Neural progenitor cell (in vitro differentiated cells): ENCODE results near the gene MRPL2. TPM values are rescaled to one million over a fixed set of nuclear protein-coding genes. Genes with fewer than 3 reads are reported as not detected.

Source experiments
- DNase-seq: peaks from one replicate; pipeline ENCODE4 v3.0.0-alpha.2; 2016; ENCODE audit warnings: low spot score
- H2AFZ ChIP-seq: fragments of 200-600 bp; sonication (generic); replicated peaks from 2 replicates; pipeline ENCODE4 v1.6.1; 2016; ENCODE audit warnings: antibody characterized with exemption
- H3F3A ChIP-seq: fragments of 200-600 bp; sonication (generic); 2 replicates; pipeline ENCODE4 v1.6.1; 2016; ENCODE audit warnings: antibody characterized with exemption, low read depth
- H3K27ac ChIP-seq: fragments of 200-600 bp; sonication (generic); 2 replicates; pipeline ENCODE4 v1.5.1; 2016; ENCODE audit warnings: mild to moderate bottlenecking
- H3K27me3 ChIP-seq: fragments of 200-600 bp; sonication (generic); 2 replicates; pipeline ENCODE4 v1.6.1; 2016; ENCODE audit warnings: mild to moderate bottlenecking, moderate library complexity
- H3K36me3 ChIP-seq: fragments of 200-600 bp; sonication (generic); 2 replicates; pipeline ENCODE4 v1.5.1; 2016
- H3K4me1 ChIP-seq: fragments of 200-600 bp; sonication (generic); 2 replicates; pipeline ENCODE4 v1.6.1; 2016; ENCODE audit warnings: mixed run types
- H3K4me2 ChIP-seq: fragments of 200-600 bp; sonication (generic); 2 replicates; pipeline ENCODE4 v1.6.1; 2016
- H3K4me3 ChIP-seq: fragments of 200-600 bp; sonication (generic); 2 replicates; pipeline ENCODE4 v1.5.1; 2016
- H3K79me2 ChIP-seq: fragments of 200-600 bp; sonication (generic); 2 replicates; pipeline ENCODE4 v1.6.1; 2016; ENCODE audit warnings: low read depth
- H3K9ac ChIP-seq: fragments of 200-600 bp; sonication (generic); 2 replicates; pipeline ENCODE4 v1.6.1; 2016
- H3K9me3 ChIP-seq: fragments of 200-600 bp; sonication (generic); 2 replicates; pipeline ENCODE4 v1.5.1; 2016; ENCODE audit warnings: low read depth
- H4K20me1 ChIP-seq: fragments of 200-600 bp; sonication (generic); 2 replicates; pipeline ENCODE4 v1.6.1; 2016; ENCODE audit warnings: low read depth
- H3K27ac Mint-ChIP-seq: 3 replicates; pipeline ENCODE4 v1.8.0; 2021; ENCODE audit warnings: mixed read lengths
- H3K27me3 Mint-ChIP-seq: 2 replicates; pipeline ENCODE4 v1.8.0; 2022; ENCODE audit warnings: low read depth, mild to moderate bottlenecking, inconsistent platforms, moderate library complexity, mixed read lengths; ENCODE audit not compliant: insufficient read depth
- H3K36me3 Mint-ChIP-seq: 3 replicates; pipeline ENCODE4 v1.8.0; 2021; ENCODE audit warnings: mixed read lengths
- H3K4me1 Mint-ChIP-seq: 3 replicates; pipeline ENCODE4 v1.8.0; 2021; ENCODE audit warnings: mixed read lengths
- H3K4me3 Mint-ChIP-seq: 3 replicates; pipeline ENCODE4 v1.8.0; 2021; ENCODE audit warnings: mild to moderate bottlenecking, moderate library complexity, mixed read lengths
- H3K9me3 Mint-ChIP-seq: 3 replicates; pipeline ENCODE4 v1.8.0; 2020; ENCODE audit warnings: mixed read lengths
- EZH2 ChIP-seq: fragments of 200-600 bp; sonication (generic); IDR thresholded peaks from 2 replicates; pipeline ENCODE4 v1.6.1; 2017; ENCODE audit warnings: antibody characterized with exemption, mild to moderate bottlenecking, moderate library complexity
- EZH2phosphoT487 ChIP-seq: fragments of 200-600 bp; sonication (generic); IDR thresholded peaks from 2 replicates; pipeline ENCODE4 v1.6.1; 2017; ENCODE audit warnings: antibody characterized with exemption
- total RNA-seq: library from RNA; depleted of rRNA; stranded (reverse); fragments of >200 nt; gene quantifications from 2 replicates; pipeline ENCODE4 v1.2.3, GENCODE V29; 2015; ENCODE audit warnings: low replicate concordance
- TF ChIP-seq, protein P1 (sequence below): fragments of 200-600 bp; sonication (generic); IDR thresholded peaks from 2 replicates; pipeline ENCODE4 v1.5.1; 2017; ENCODE audit warnings: antibody characterized with exemption, mild to moderate bottlenecking

The MRPL2 gene
- total RNA-seq, 1 donor from 2014 or later = 20.7 TPM

- Mint-ChIP-seq H3K9me3 (no peaks in the 10 kb centered on the region), H3K4me1 (peaks cover 35% of the 10 kb centered on the region), H3K4me3 (peak within 1 kb of the TSS; percentile 91), H3K27ac (no peak within 1 kb of the TSS), H3K36me3 (peaks cover 11% of the 10 kb centered on the region), H3K27me3 (peaks cover 3% of the 10 kb centered on the region)
- Histone ChIP-seq H3K9me3 (no peaks in the 10 kb centered on the region), H3K36me3 (no peaks in the 10 kb centered on the region), H4K20me1 (peaks cover 44% of the 10 kb centered on the region), H3K27ac (peak within 1 kb of the TSS; percentile 24), H3F3A (peaks cover 18% of the 10 kb centered on the region), H3K4me1 (peaks cover 28% of the 10 kb centered on the region), H3K9ac (peak within 1 kb of the TSS; percentile 82), H3K4me2 (peak within 1 kb of the TSS; percentile 96), H3K4me3 (peak within 1 kb of the TSS; percentile 99), H3K27me3 (no peaks in the 10 kb centered on the region), H3K79me2 (peaks cover 46% of the 10 kb centered on the region), H2AFZ (peak within 1 kb of the TSS; percentile 76)
- TF ChIP-seq, protein P1, sequence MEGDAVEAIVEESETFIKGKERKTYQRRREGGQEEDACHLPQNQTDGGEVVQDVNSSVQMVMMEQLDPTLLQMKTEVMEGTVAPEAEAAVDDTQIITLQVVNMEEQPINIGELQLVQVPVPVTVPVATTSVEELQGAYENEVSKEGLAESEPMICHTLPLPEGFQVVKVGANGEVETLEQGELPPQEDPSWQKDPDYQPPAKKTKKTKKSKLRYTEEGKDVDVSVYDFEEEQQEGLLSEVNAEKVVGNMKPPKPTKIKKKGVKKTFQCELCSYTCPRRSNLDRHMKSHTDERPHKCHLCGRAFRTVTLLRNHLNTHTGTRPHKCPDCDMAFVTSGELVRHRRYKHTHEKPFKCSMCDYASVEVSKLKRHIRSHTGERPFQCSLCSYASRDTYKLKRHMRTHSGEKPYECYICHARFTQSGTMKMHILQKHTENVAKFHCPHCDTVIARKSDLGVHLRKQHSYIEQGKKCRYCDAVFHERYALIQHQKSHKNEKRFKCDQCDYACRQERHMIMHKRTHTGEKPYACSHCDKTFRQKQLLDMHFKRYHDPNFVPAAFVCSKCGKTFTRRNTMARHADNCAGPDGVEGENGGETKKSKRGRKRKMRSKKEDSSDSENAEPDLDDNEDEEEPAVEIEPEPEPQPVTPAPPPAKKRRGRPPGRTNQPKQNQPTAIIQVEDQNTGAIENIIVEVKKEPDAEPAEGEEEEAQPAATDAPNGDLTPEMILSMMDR = no peak
- TF ChIP-seq EZH2phosphoT487 (no peak), EZH2 (no peak)
- peak; percentile 96 for DNase-seq
These were observed 16.6 kb upstream of the MRPL2 start, which contains the start of gene PTK7 for GRCh38 chr6:43075670-43076463. TSS of gene PTK7 (plus strand) at chr6:43076314. CDS start at chr6:43076489, 175 bp downstream.

DNA sequence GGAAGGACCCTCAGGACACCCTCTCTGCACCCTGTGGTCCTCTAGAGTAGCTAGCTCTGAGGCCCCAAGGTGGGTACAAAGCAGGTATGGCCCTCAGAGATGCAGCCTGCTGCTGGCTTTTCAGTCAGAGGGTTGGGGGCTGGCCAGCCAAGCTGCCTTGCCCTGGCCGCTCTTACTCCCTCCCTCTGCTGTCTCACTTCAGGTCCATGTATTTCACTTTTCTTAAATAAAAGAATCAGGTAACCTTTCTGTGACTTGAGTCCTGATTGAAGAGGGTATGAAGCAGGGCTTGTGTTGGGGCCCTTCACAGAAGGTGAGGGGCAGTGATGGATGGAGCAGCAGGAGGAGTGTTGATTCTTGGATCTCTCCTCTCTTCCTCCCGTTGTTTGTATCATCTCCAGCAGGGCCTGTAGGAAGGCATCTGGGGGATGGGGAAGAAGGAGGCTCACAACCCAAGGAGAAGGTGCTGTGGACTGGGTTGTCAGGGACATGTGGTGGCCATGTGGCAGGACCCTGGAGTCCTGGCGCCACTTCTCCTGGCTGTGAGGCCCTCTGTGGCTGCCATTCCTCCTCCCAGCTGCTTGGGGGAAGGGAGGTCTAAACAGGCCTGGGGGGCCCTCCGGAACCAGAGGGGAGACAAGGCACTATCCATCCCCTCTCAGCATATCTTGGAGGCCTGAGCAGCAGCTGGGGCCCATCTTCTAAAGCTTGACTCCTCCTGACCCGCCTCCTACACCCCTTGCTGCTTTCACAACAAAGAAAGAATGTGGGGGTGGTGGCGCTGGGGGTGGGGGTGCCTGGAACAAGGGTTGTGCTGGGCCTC lies 15.8 kb upstream of the MRPL2 start:
- no peak overlapping the region for H3K27ac ChIP-seq
- peak overlapping the region; percentile 99 for H3K4me3 ChIP-seq
- H3F3A ChIP-seq = peaks cover 18% of the 10 kb centered on the region
- no peaks in the 10 kb centered on the region for H3K9me3 ChIP-seq
- Mint-ChIP-seq H3K27ac (peak overlapping the region; percentile 72), H3K4me3 (peak overlapping the region; percentile 84), H3K9me3 (no peaks in the 10 kb centered on the region), H3K27me3 (peaks cover 5% of the 10 kb centered on the region), H3K36me3 (peaks cover 9% of the 10 kb centered on the region), H3K4me1 (peaks cover 39% of the 10 kb centered on the region)
- no peak overlapping the region for H3K9ac ChIP-seq
- peaks cover 38% of the 10 kb centered on the region for H3K79me2 ChIP-seq
- peaks cover 28% of the 10 kb centered on the region for H3K4me1 ChIP-seq
- DNase-seq = no peak
- H3K4me2 ChIP-seq = peak overlapping the region; percentile 73
- TF ChIP-seq, protein P1 = no peak
- TF ChIP-seq EZH2 (no peak), EZH2phosphoT487 (no peak)
- no peaks in the 10 kb centered on the region for H3K36me3 ChIP-seq
- peaks cover 37% of the 10 kb centered on the region for H4K20me1 ChIP-seq
- H2AFZ ChIP-seq = no peak overlapping the region
- no peaks in the 10 kb centered on the region for H3K27me3 ChIP-seq

- Histone ChIP-seq H3K4me3 (no peak overlapping the region), H3K36me3 (no peaks in the 10 kb centered on the region), H3K4me2 (no peak overlapping the region), H3K4me1 (peaks cover 5% of the 10 kb centered on the region), H3F3A (no peaks in the 10 kb centered on the region), H3K79me2 (no peaks in the 10 kb centered on the region), H3K27ac (no peak overlapping the region), H3K9ac (no peak overlapping the region), H3K9me3 (no peaks in the 10 kb centered on the region), H4K20me1 (no peaks in the 10 kb centered on the region), H3K27me3 (no peaks in the 10 kb centered on the region), H2AFZ (no peak overlapping the region)
- H3K4me3 Mint-ChIP-seq = peak overlapping the region; percentile 7
- peak; percentile 76 for DNase-seq
- H3K27me3 Mint-ChIP-seq = peaks cover 2% of the 10 kb centered on the region
- peaks cover 15% of the 10 kb centered on the region for H3K4me1 Mint-ChIP-seq
- no peaks in the 10 kb centered on the region for H3K9me3 Mint-ChIP-seq
- no peak overlapping the region for H3K27ac Mint-ChIP-seq
- TF ChIP-seq, protein P1 = peak; percentile 82
- TF ChIP-seq EZH2 = no peak
- H3K36me3 Mint-ChIP-seq = peaks cover 9% of the 10 kb centered on the region
These were observed 10.9 kb upstream of the MRPL2 start for GRCh38 chr6:43070028-43070632.
